ENCODE measurements around the gene RIF1.

RIF1 gene

DNA sequence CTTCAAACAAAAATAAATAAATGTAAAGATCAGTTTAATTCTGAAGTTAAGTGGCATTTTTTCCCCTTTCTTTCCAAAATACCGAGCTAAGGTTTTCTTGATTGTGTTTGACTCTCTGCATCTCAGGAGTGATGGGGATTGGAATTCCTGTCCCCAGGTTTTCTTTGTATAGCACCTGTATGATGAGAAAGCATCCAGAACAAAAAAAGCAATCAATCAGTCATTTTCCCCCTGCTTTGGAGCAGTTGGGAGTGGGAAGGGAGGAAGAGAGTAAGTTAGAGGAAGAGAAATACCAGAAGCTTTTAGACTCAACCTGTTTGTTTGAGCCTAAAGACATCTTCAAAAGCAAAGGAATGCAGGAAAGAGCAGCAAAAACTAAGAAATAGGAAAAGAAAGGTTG is 88.5 kb downstream of the RIF1 start:
- Histone ChIP-seq H3K4me1 (ENCODE audit: control extremely low read depth in 1 of 4, control insufficient read depth in 4 of 4, insufficient read depth in 4 of 4, low read length in 3 of 4) (no peaks in the 10 kb centered on the region), H3K36me3 (ENCODE audit: control insufficient read depth in 4 of 4, insufficient read depth in 4 of 4, low read length in 3 of 4) (no peaks in the 10 kb centered on the region), H3K4me3 (ENCODE audit: control insufficient read depth in 1 of 7, extremely low read depth in 1 of 7, insufficient read depth in 4 of 7, low read depth in 2 of 7, low read length in 6 of 7) (no peak overlapping the region), H3K9me3 (ENCODE audit: control extremely low read depth in 1 of 5, control insufficient read depth in 4 of 5, insufficient read depth in 2 of 5, low read depth in 1 of 5, low read length in 4 of 5) (no peaks in the 10 kb centered on the region), H3K27ac (ENCODE audit: insufficient read depth in 1 of 2, low read depth in 1 of 2, low read length in 2 of 2, poor library complexity in 1 of 2, severe bottlenecking in 2 of 2) (no peak overlapping the region), H3K27me3 (replicated peaks in 2 of 5; ENCODE audit: control insufficient read depth in 4 of 5, insufficient read depth in 5 of 5, low read length in 4 of 5) (no peaks in the 10 kb centered on the region)
- no peak for DNase-seq
- ChIA-PET CTCF (no interaction called here), POLR2A (no interaction called here)
- WGBS (ENCODE audit: insufficient coverage), result no CpG with 5 or more reads among the region's 1 CpG

- Histone ChIP-seq H3K4me1 (ENCODE audit: control extremely low read depth in 1 of 4, control insufficient read depth in 4 of 4, insufficient read depth in 4 of 4, low read length in 3 of 4) (no peaks in the 10 kb centered on the region), H3K9me3 (ENCODE audit: control extremely low read depth in 1 of 5, control insufficient read depth in 4 of 5, insufficient read depth in 2 of 5, low read depth in 1 of 5, low read length in 4 of 5) (no peaks in the 10 kb centered on the region), H3K36me3 (ENCODE audit: control insufficient read depth in 4 of 4, insufficient read depth in 4 of 4, low read length in 3 of 4) (peaks cover 0 to 5% (median under 1%) of the 10 kb centered on the region in 4 experiments), H3K27ac (ENCODE audit: insufficient read depth in 1 of 2, low read depth in 1 of 2, low read length in 2 of 2, poor library complexity in 1 of 2, severe bottlenecking in 2 of 2) (no peak overlapping the region), H3K27me3 (replicated peaks in 2 of 5; ENCODE audit: control insufficient read depth in 4 of 5, insufficient read depth in 5 of 5, low read length in 4 of 5) (no peaks in the 10 kb centered on the region), H3K4me3 (ENCODE audit: control insufficient read depth in 1 of 7, extremely low read depth in 1 of 7, insufficient read depth in 4 of 7, low read depth in 2 of 7, low read length in 6 of 7) (no peak overlapping the region)
- DNase-seq, result no peak
- ChIA-PET POLR2A (no interaction called here), CTCF (no interaction called here)
- WGBS (ENCODE audit: insufficient coverage), result 100% methylated on average over 3 of the region's 4 CpGs
Observed at GRCh38 chr2:151506170-151506569, 96.5 kb downstream of the RIF1 start.

DNA sequence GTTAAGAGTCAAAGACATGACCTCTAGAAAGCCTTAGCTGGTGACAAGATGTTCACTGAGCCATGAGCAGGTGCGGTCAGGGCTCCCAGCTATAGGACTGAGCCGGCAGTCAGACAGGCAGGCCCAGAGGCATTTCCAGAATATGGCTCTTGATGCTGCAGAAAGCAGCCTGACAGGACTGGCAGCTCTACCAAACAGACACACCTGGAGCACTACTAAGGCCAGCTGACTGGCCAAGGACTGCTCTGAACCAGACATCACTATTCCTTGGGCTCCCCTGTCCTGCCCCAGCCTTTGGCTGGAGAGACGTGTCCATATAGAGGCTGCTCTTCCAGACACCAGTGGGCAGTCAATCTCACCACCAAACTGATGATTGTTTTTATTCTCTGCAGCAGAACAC is 98.8 kb downstream of the RIF1 start:
- no peaks in the 10 kb centered on the region for H3K27me3 ChIP-seq (replicated peaks in 2 of 5; ENCODE audit: control insufficient read depth in 4 of 5, insufficient read depth in 5 of 5, low read length in 4 of 5)
- CTCF ChIA-PET, result no interaction called here
- no peak for DNase-seq
- no peak overlapping the region for H3K4me3 ChIP-seq (ENCODE audit: control insufficient read depth in 1 of 7, extremely low read depth in 1 of 7, insufficient read depth in 4 of 7, low read depth in 2 of 7, low read length in 6 of 7)
- 94% methylated on average over 3 of the region's 3 CpGs for WGBS (ENCODE audit: insufficient coverage)
- H3K4me1 ChIP-seq (ENCODE audit: control extremely low read depth in 1 of 4, control insufficient read depth in 4 of 4, insufficient read depth in 4 of 4, low read length in 3 of 4), result no peaks in the 10 kb centered on the region
- POLR2A ChIA-PET, result no interaction called here
- H3K27ac ChIP-seq (ENCODE audit: insufficient read depth in 1 of 2, low read depth in 1 of 2, low read length in 2 of 2, poor library complexity in 1 of 2, severe bottlenecking in 2 of 2), result no peak overlapping the region
- peaks cover 0 to 5% (median under 1%) of the 10 kb centered on the region in 4 experiments for H3K36me3 ChIP-seq (ENCODE audit: control insufficient read depth in 4 of 4, insufficient read depth in 4 of 4, low read length in 3 of 4)
- H3K9me3 ChIP-seq (ENCODE audit: control extremely low read depth in 1 of 5, control insufficient read depth in 4 of 5, insufficient read depth in 2 of 5, low read depth in 1 of 5, low read length in 4 of 5), result no peaks in the 10 kb centered on the region

- WGBS (ENCODE audit: insufficient coverage), result 100% methylated on average over 2 of the region's 3 CpGs
- ChIA-PET CTCF (no interaction called here), POLR2A (no interaction called here)
- Histone ChIP-seq H3K27ac (ENCODE audit: insufficient read depth in 1 of 2, low read depth in 1 of 2, low read length in 2 of 2, poor library complexity in 1 of 2, severe bottlenecking in 2 of 2) (no peak overlapping the region), H3K4me1 (ENCODE audit: control extremely low read depth in 1 of 4, control insufficient read depth in 4 of 4, insufficient read depth in 4 of 4, low read length in 3 of 4) (no peaks in the 10 kb centered on the region), H3K36me3 (ENCODE audit: control insufficient read depth in 4 of 4, insufficient read depth in 4 of 4, low read length in 3 of 4) (no peaks in the 10 kb centered on the region), H3K9me3 (ENCODE audit: control extremely low read depth in 1 of 5, control insufficient read depth in 4 of 5, insufficient read depth in 2 of 5, low read depth in 1 of 5, low read length in 4 of 5) (no peaks in the 10 kb centered on the region), H3K4me3 (ENCODE audit: control insufficient read depth in 1 of 7, extremely low read depth in 1 of 7, insufficient read depth in 4 of 7, low read depth in 2 of 7, low read length in 6 of 7) (no peak overlapping the region), H3K27me3 (replicated peaks in 2 of 5; ENCODE audit: control insufficient read depth in 4 of 5, insufficient read depth in 5 of 5, low read length in 4 of 5) (no peaks in the 10 kb centered on the region)
- DNase-seq, result no peak
Observed at GRCh38 chr2:151518802-151519201, 109.1 kb downstream of the RIF1 start.

GRCh38 chr2:151520976-151521375 is 111.3 kb downstream of the RIF1 start:
- WGBS (ENCODE audit: insufficient coverage), result 100% methylated on average over 1 of the region's 1 CpG
- POLR2A ChIA-PET, result no interaction called here
- no peak for DNase-seq

GRCh38 chr2:151522556-151522955 is 112.9 kb downstream of the RIF1 start:
- Histone ChIP-seq H3K4me3 (ENCODE audit: control insufficient read depth in 1 of 7, extremely low read depth in 1 of 7, insufficient read depth in 4 of 7, low read depth in 2 of 7, low read length in 6 of 7) (no peak overlapping the region), H3K9me3 (ENCODE audit: control extremely low read depth in 1 of 5, control insufficient read depth in 4 of 5, insufficient read depth in 2 of 5, low read depth in 1 of 5, low read length in 4 of 5) (no peaks in the 10 kb centered on the region), H3K27me3 (replicated peaks in 2 of 5; ENCODE audit: control insufficient read depth in 4 of 5, insufficient read depth in 5 of 5, low read length in 4 of 5) (no peaks in the 10 kb centered on the region), H3K4me1 (ENCODE audit: control extremely low read depth in 1 of 4, control insufficient read depth in 4 of 4, insufficient read depth in 4 of 4, low read length in 3 of 4) (peaks cover 0 to 6% (median 1%) of the 10 kb centered on the region in 4 experiments), H3K36me3 (ENCODE audit: control insufficient read depth in 4 of 4, insufficient read depth in 4 of 4, low read length in 3 of 4) (no peaks in the 10 kb centered on the region), H3K27ac (ENCODE audit: insufficient read depth in 1 of 2, low read depth in 1 of 2, low read length in 2 of 2, poor library complexity in 1 of 2, severe bottlenecking in 2 of 2) (no peak overlapping the region)
- 100% methylated on average over 4 of the region's 7 CpGs for WGBS (ENCODE audit: insufficient coverage)
- DNase-seq, result no peak
- CTCF ChIA-PET, result interaction anchor here (1.7 kb wide), 1 partner anchor 9 kb away, joined by 4 read pairs; no protein-coding TSS in a partner anchor
- POLR2A ChIA-PET, result no interaction called here

More at GRCh38 chr2:151520976-151521375, 111.3 kb downstream of the RIF1 start:
- Histone ChIP-seq H3K4me1 (ENCODE audit: control extremely low read depth in 1 of 4, control insufficient read depth in 4 of 4, insufficient read depth in 4 of 4, low read length in 3 of 4) (peaks cover 0 to 5% (median 1%) of the 10 kb centered on the region in 4 experiments), H3K27ac (ENCODE audit: insufficient read depth in 1 of 2, low read depth in 1 of 2, low read length in 2 of 2, poor library complexity in 1 of 2, severe bottlenecking in 2 of 2) (no peak overlapping the region), H3K9me3 (ENCODE audit: control extremely low read depth in 1 of 5, control insufficient read depth in 4 of 5, insufficient read depth in 2 of 5, low read depth in 1 of 5, low read length in 4 of 5) (no peaks in the 10 kb centered on the region), H3K4me3 (ENCODE audit: control insufficient read depth in 1 of 7, extremely low read depth in 1 of 7, insufficient read depth in 4 of 7, low read depth in 2 of 7, low read length in 6 of 7) (no peak overlapping the region), H3K36me3 (ENCODE audit: control insufficient read depth in 4 of 4, insufficient read depth in 4 of 4, low read length in 3 of 4) (no peaks in the 10 kb centered on the region), H3K27me3 (replicated peaks in 2 of 5; ENCODE audit: control insufficient read depth in 4 of 5, insufficient read depth in 5 of 5, low read length in 4 of 5) (no peaks in the 10 kb centered on the region)
- CTCF ChIA-PET, result no interaction called here

- no peaks in the 10 kb centered on the region for H3K36me3 ChIP-seq (ENCODE audit: control insufficient read depth in 4 of 4, insufficient read depth in 4 of 4, low read length in 3 of 4)
- no peak for DNase-seq
- H3K4me1 ChIP-seq (ENCODE audit: control extremely low read depth in 1 of 4, control insufficient read depth in 4 of 4, insufficient read depth in 4 of 4, low read length in 3 of 4), result peaks cover 0 to 6% (median 1%) of the 10 kb centered on the region in 4 experiments
- H3K4me3 ChIP-seq (ENCODE audit: control insufficient read depth in 1 of 7, extremely low read depth in 1 of 7, insufficient read depth in 4 of 7, low read depth in 2 of 7, low read length in 6 of 7), result no peak overlapping the region
- 96% methylated on average over 2 of the region's 3 CpGs for WGBS (ENCODE audit: insufficient coverage)
- no peaks in the 10 kb centered on the region for H3K27me3 ChIP-seq (replicated peaks in 2 of 5; ENCODE audit: control insufficient read depth in 4 of 5, insufficient read depth in 5 of 5, low read length in 4 of 5)
- no peaks in the 10 kb centered on the region for H3K9me3 ChIP-seq (ENCODE audit: control extremely low read depth in 1 of 5, control insufficient read depth in 4 of 5, insufficient read depth in 2 of 5, low read depth in 1 of 5, low read length in 4 of 5)
- POLR2A ChIA-PET, result no interaction called here
- CTCF ChIA-PET, result no interaction called here
- H3K27ac ChIP-seq (ENCODE audit: insufficient read depth in 1 of 2, low read depth in 1 of 2, low read length in 2 of 2, poor library complexity in 1 of 2, severe bottlenecking in 2 of 2), result no peak overlapping the region
Observed at GRCh38 chr2:151523850-151524249, 114.1 kb downstream of the RIF1 start.

Data from common myeloid progenitor, CD34-positive (primary cell).